GM18861 (cell line): Measurements from ENCODE around the gene RNF169.

Experiments used
- ATAC-seq: cut with Tn5 transposase; IDR thresholded peaks from one replicate; pipeline ENCODE4 v1.9.1; 2021; ENCODE audit not compliant: unreplicated experiment

RNF169 gene

DNA sequence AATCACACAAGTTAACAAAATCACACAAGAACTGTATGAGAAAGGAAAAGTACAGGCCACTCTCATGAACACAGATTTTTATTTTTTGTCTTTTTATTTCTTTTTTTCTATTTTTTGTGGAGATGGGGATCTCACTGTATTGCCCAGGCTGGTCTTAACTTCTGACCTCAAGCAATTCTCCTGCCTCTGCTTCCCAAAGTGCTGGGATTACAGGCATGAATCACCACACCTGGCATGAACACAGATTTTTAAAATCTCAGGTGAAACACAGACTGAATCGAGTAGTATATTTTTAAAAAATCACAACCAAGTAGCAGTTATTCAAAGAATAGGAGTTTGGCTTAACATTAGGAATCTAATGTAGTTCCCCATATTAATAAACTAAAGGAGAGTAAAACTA is 18.3 kb downstream of the RNF169 start:
- ATAC-seq: no peak

GRCh38 chr11:74768172-74768651 is 19.6 kb downstream of the RNF169 start:
- peak; percentile 49 for ATAC-seq

- ATAC-seq: no peak
Observed at GRCh38 chr11:74769055-74769707, 20.5 kb downstream of the RNF169 start.

DNA sequence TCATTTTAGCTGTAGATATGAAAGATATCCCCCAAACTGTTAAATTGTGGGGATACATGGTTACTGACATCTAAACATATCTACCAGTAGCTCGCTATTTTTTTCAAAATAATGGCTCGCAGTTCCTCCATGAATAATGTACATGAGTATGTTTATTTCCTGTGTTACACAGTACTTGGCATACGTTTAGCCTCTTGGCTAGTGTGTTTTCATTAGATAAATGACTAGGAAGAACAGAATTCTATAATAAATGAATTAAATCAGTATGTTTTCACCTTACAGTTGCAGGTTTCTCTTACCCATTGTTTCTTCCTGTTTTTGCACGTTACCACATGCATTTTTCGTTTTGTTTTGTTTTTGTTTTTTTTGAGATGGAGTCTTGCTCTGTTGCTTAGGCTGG is 21.8 kb downstream of the RNF169 start:
- ATAC-seq: no peak

GRCh38 chr11:74771139-74771538 is 22.5 kb downstream of the RNF169 start:
- no peak for ATAC-seq

GRCh38 chr11:74773476-74773875 is 24.8 kb downstream of the RNF169 start:
- no peak for ATAC-seq

GRCh38 chr11:74775762-74776161 is 27.1 kb downstream of the RNF169 start:
- ATAC-seq: no peak

DNA sequence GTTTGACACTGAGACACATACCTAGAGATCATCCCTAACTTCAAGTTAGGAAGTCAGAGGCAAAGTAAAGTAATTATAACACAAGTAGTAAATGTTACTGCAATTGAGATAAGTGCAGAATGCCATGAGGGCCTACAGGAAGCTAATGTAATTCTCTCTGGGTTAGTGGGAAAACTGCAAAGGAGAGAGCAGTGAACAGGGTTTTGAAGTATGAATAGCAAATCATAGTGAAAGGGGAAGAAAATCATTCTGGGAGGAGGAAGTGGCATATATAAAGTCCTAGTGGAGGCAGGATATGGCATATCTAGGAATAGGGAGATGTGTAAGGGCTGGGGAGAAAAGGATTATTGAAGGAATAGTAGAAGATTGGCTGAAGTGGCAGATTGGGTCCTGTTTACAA is 27.9 kb downstream of the RNF169 start:
- no peak for ATAC-seq

GRCh38 chr11:74777038-74777437 is 28.4 kb downstream of the RNF169 start:
- no peak for ATAC-seq

DNA sequence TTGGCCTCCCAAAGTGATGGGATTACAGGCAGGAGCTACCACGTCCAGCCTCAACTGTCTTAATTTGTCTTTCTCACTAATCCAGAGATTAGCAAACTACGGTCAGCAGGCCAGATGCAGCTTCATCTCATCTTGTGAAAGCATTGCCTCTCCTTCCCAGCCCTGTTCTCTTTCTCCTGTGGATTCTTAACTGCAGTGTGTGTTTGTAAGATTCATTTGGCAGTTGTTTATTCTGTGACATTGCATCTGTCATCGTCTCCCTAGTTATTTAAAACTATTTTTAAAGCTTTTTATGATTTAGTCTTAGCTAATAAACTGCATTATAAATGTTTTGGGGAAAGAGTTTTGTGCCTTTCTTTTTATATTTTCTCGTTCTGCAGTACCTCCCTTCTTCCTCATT is 29.2 kb downstream of the RNF169 start:
- no peak for ATAC-seq

DNA sequence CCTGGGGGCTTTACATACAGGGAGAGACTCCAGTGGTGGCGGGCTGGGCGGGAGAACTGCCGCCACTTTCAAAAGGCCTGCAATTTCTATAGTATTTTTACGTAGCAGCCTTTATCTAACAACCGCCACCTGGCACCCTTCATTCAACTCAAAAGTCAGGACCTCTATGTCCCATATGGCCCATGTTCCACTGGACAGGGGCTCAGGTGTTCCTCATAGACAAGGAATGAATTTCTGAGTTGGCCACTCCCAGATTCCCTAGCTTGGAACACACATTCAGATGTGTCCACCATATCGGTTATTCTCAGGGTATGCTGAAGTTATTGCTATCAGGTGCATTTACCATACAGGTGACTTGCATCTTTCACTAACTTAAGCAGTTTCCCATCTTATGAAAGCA is 29.9 kb downstream of the RNF169 start:
- ATAC-seq: no peak

DNA sequence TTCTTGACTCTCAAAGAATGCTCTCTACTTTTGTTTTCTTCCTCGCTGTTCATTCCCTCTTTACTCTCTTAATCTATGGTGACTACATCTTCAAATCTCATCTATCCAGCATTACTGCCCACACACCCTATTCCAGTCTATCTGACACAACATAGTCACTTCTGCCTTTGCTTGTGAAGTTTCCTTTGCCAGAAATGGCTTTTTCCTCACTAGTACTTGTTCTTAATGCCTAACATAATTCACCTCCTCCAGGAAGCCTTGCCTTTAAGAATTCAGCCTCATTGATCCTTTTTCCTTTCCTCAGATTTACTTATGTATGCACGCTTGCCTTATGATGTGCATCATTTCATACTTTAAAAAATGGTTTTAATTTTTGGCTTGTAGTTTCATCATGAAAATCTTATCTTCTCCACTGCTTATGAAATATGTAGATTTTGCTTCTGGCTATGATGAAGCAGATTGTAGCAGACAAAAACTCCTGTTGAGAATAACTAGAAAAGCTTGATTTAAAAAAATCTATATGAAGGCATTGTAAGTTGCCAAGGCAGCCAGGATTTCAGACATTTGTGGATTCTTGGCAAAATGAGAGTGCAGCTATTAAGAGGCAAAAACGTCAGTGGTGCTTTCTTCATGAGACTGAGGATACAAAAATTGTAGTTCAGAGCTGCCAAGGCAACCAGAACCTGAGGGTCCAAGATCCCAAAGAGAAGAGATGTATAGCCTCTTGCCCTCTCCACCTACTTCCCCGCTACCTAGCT is 31.8 kb downstream of the RNF169 start:
- no peak for ATAC-seq

DNA sequence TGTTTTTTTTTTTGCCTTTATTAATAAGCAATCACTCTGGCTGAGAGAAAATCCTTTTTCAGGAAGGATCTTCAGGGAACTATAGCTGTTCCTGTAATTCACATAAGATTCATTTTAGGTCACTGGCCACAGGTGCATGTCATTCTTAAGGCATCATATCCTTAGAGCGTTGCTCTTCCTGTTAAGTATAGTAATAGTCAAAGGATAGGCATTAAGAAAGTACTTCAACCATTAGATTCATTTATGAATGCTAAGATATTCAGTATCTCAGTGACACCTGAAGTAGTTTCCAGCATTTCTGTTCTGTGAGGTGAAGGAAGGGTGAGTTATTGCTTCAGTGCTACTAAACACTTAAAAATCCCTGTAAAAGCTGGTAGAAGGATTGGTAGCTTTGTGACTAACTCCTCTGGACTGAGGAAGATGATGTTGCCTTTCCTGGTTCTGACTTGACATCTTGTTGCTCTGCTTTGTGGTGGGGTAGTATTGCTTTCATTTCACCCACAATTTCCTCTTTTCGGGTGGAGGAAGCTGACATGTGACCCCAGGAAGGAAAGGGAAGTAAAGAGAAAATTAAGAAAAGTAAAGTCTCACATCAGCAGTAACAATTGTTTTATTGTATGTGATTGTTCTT is 34.7 kb downstream of the RNF169 start:
- peak; percentile 73 for ATAC-seq

DNA sequence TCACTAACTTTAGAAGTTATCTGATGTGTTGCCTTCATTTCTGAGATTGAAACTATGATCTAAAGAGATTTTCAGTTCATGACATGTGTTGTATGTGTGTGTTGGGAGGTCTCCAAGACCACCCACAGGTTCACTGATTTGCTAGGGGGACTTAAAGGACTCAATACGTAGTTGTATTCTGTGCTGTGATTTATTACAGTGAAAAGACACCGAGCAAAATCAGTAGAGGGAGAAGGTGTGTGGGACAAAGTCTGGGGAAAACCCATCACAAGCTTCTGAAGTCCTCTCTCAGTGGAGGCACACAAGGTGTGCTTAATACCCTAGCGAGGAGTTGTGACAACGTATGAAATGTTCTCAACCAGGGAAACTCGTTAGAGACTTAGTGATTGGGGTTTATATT is 35.6 kb downstream of the RNF169 start:
- no peak for ATAC-seq

DNA sequence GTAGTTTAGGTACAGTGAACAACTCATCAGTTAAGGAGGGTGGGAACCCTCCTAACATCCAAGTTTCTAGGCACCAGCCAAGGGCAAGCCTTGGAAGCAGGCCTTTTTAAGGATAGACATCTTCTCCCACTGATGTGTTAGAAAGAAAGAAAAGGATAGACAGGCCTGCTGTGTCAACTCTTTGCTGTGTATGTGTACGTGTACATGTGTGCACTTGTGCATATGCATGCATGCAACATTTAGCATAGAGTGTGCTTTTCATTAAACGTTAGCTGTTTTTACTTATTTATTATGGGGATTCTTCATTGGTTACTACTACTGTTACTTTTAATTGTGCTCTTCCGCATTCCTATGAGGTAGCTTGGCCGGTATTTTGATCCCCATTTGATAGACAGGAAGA is 36.1 kb downstream of the RNF169 start:
- no peak for ATAC-seq

DNA sequence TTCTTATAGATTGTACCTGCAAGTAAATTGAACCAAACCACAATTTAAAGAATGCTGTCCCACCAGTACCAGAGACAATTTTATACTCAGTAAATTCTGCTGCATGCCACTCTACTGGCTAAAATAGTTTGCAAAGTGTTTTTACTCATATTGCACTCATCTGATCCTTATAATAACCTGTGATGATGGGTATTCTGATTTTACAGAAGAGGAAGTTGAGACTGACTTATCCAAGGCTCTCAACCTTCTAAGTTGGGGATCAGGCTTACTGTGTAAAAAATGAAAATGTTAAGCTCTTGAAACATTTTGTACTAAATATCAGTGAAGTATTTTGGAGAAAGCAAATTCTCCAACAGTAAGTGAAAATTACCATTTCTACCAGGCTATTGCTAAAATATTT is 37.9 kb downstream of the RNF169 start:
- ATAC-seq: no peak

DNA sequence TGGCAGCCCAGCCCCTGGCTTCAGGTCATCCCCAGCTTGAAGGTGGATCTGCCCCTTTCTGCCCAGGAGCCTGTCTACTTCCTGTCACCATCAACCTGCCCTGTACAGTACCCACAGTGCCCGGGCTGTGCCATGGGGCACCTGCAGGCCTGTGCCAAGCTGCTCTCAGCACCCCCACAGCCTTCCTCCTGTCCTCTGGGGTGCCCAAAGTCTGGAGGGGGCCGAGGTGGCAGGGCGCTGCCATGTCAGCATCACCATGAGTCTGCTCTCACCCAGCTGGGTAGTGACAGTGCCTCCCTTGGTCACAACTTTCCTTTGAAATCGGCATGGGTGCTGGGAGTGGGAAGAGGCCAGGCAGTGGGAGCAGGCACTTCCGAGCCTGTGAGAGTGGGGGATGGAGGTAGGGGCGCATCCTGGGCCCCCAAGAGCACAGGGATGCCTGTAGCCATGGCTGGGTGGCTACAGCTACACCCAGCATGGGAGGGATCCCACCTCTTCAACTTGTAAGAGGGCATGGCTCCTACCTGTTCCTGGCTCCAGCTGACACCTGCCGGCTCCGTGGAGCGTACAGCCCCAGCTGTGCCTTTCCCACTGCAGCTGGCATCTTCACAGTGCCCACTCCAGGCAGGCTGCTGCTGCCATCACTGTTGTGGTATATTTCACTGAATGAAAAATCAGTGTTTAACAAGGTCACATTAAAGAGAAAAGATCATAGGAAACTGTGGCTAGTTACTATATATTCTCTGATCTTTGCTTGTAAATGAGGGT is 42.9 kb downstream of the RNF169 start:
- ATAC-seq: no peak

DNA sequence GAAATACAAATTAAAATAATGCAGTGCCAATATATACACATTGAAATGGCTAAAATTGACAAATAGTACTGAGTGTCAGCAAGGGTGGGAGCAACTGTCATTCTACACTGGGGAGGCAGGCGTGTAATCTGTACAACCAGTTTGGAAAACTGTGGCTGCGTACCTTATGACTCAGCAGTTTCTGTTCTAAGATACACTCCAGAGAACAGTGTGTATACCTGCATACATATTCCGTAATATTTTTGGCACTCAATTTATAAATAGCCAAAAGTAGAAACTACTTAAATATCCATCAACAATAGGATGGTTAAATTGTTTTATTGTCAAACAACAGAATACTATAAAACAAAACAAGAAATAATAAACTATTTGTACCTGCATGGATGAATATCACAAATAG is 57.6 kb downstream of the RNF169 start:
- no peak for ATAC-seq

- no peak for ATAC-seq
Observed at GRCh38 chr11:74809801-74810200, 61.2 kb downstream of the RNF169 start.

- no peak for ATAC-seq
Observed at GRCh38 chr11:74815966-74816365, 67.3 kb downstream of the RNF169 start.

DNA sequence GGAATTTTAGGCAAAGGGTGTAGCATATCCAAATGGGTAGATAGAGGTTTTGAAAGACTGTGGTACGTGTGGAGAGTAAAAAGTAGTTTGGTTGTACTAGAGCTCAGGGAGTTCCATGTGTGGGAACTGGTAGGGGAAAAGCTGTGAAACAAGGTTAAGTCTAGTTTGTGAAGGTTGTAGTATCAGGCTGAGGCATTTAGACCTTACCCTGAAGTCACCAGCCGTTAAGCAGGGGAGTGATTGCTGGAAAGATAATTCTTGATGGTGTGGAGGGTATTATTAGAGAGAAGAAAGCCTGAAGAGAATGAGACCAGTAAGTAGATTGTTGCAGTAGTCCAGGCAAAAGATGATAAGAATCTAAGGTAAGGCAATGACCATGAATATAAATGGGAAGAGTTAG is 68.0 kb downstream of the RNF169 start:
- no peak for ATAC-seq
